ENCODE data around the gene MBD6. TPM values are rescaled to one million over a fixed set of nuclear protein-coding genes. Genes with fewer than 3 reads are reported as not detected.

The MBD6 gene
- total RNA-seq, 4 donors from 2014 or later, result 36.6 to 155 (median 51.0) TPM

DNA sequence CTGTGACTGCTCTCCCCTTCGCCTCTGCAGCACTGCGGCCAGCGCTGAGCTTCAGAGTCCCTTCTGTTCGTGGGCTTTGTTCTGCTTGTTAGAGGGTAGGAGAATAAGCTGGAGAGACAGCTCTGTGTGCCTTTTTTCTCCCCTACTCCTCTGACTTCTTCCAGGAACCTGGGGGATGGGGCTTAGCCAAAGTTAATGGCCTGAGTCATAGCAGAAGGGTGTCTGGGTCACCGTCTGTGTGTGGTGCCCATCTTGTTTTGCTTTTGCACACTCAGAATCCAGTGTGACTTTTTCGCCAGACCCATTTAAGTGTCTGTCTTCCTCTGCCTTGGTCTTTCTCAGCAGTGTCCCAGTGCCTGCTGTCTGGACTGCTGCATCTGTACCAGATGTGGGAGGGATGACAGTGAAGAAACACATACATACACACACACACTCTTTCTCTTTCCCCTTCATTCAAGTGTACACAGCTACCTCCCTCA is 30.2 kb downstream of the MBD6 start:
- no peak for TF ChIP-seq EP300 (IDR thresholded peaks at IDR 0.05; ENCODE audit: low read depth)
- TF ChIP-seq, protein P1, sequence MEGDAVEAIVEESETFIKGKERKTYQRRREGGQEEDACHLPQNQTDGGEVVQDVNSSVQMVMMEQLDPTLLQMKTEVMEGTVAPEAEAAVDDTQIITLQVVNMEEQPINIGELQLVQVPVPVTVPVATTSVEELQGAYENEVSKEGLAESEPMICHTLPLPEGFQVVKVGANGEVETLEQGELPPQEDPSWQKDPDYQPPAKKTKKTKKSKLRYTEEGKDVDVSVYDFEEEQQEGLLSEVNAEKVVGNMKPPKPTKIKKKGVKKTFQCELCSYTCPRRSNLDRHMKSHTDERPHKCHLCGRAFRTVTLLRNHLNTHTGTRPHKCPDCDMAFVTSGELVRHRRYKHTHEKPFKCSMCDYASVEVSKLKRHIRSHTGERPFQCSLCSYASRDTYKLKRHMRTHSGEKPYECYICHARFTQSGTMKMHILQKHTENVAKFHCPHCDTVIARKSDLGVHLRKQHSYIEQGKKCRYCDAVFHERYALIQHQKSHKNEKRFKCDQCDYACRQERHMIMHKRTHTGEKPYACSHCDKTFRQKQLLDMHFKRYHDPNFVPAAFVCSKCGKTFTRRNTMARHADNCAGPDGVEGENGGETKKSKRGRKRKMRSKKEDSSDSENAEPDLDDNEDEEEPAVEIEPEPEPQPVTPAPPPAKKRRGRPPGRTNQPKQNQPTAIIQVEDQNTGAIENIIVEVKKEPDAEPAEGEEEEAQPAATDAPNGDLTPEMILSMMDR (IDR thresholded peaks at IDR 0.05), result no peak
- TF ChIP-seq POLR2AphosphoS5 (IDR thresholded peaks at IDR 0.05), result no peak
- TF ChIP-seq POLR2A (IDR thresholded peaks at IDR 0.05), result no peak
- H3K4me1 ChIP-seq, result peaks cover 0 to 9% (median 9%) of the 10 kb centered on the region in 4 donors
- in situ Hi-C loops (cut with MboI; ENCODE audit: low pct_ligation_motif_present in 1 of 4, low pct_unique_long_range_greater_than_20kb in 1 of 4, low sequenced_read_pairs in 3 of 4) (no loop called here), intact Hi-C loops (cut with DNase I; ENCODE audit: low total_unique reads) (no loop called here)
- H3K27me3 ChIP-seq, result peaks cover 44% of the 10 kb centered on the region
- DNase-seq, result no peak
- no peaks in the 10 kb centered on the region for H3K36me3 ChIP-seq
- whole genome bisulfite sequencing, 2 donors (ENCODE audit: low coverage in 1 of 2), result 60 to 90% methylated on average over 2 to 6 of the region's 6 CpGs
- H3K4me3 ChIP-seq, result no peak overlapping the region
- no peak overlapping the region for H3K27ac ChIP-seq
- H3K9me3 ChIP-seq, result no peaks in the 10 kb centered on the region

DNA sequence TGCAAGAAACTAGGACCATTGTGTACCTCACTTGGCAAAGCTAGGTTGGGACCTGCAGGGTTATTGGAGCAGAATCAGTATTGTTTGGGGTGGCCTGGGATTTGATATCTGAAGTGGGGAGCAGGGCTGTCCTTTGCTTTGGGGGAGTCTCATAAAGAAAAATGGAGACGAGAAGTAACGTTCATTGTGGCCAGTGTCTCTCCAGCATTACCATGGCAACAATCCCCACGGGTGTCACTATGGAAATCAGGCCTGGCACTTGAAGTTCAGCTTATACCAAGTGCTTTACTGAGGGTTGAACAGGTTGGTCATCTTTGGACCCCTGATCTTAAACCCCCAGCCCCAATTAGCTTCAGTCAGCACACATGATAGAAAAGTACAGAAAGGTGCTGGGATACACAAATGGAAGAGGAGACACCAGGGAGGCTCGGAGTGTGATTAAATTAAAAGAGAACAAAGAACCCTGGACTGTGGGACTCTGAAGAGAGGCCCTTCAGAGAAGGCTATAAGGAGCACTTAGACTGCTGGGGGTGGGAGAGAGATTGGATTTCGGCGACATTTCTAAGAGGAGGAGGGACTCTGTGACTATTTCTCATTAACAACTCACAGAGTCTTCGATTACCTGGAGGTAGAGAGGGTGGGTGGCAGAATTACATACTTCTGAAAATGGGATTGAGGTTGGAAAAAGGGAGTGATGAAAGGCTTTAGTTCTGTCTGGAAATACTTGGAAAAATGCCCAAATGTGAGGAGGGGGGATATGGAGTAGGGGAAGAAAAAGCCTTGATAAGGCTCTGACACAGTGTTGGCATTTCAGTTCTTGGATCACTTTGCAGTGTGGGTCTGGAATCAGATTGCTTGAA is 30.9 kb downstream of the MBD6 start:
- TF ChIP-seq, protein P1 (IDR thresholded peaks at IDR 0.05), result no peak
- TF ChIP-seq POLR2AphosphoS5 (IDR thresholded peaks at IDR 0.05) (no peak), POLR2A (IDR thresholded peaks at IDR 0.05) (no peak), EP300 (IDR thresholded peaks at IDR 0.05; ENCODE audit: low read depth) (no peak)
- Histone ChIP-seq H3K27me3 (peaks cover 37% of the 10 kb centered on the region), H3K36me3 (no peaks in the 10 kb centered on the region), H3K27ac (no peak overlapping the region), H3K4me3 (no peak overlapping the region), H3K4me1 (peaks cover 0 to 9% (median 9%) of the 10 kb centered on the region in 4 donors), H3K9me3 (no peaks in the 10 kb centered on the region)
- in situ Hi-C loops (cut with MboI; ENCODE audit: low pct_ligation_motif_present in 1 of 4, low pct_unique_long_range_greater_than_20kb in 1 of 4, low sequenced_read_pairs in 3 of 4) (no loop called here), intact Hi-C loops (cut with DNase I; ENCODE audit: low total_unique reads) (no loop called here)
- WGBS, 2 donors (ENCODE audit: low coverage in 1 of 2), result 69 to 82% methylated on average over 4 to 7 of the region's 7 CpGs
- DNase-seq, result no peak

DNA sequence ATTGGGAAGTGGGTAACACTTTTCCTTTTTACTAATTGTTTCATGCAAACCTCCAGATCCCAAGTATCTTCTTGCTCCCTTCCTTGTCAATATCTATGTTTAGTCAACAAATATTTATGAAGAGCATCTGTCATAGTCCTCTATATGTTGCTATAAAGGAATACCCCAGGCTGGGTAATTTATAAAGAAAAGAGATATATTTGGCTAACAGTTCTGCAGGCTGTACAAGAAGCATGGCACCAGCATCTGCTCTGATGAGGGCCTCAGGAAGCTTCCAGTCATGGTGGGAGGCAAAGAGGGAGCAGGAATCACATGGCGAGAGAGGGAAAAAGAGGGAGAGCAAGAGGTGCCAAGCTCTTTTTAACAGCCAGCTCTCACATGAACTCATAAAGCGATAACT is 31.8 kb downstream of the MBD6 start:
- peaks cover 29% of the 10 kb centered on the region for H3K27me3 ChIP-seq
- no peaks in the 10 kb centered on the region for H3K36me3 ChIP-seq
- no peak for DNase-seq
- intact Hi-C loops (cut with DNase I; ENCODE audit: low total_unique reads), result no loop called here
- in situ Hi-C loops (cut with MboI; ENCODE audit: low pct_ligation_motif_present in 1 of 4, low pct_unique_long_range_greater_than_20kb in 1 of 4, low sequenced_read_pairs in 3 of 4), result no loop called here
- H3K9me3 ChIP-seq, result no peaks in the 10 kb centered on the region
- no peak overlapping the region for H3K4me3 ChIP-seq
- no peak overlapping the region for H3K27ac ChIP-seq
- H3K4me1 ChIP-seq, result peaks cover 0 to 9% (median 9%) of the 10 kb centered on the region in 4 donors
- 97 to 100% methylated on average over 1 to 2 of the region's 2 CpGs for WGBS, 2 donors (ENCODE audit: low coverage in 1 of 2)
- no peak for TF ChIP-seq EP300 (IDR thresholded peaks at IDR 0.05; ENCODE audit: low read depth)
- TF ChIP-seq POLR2AphosphoS5 (IDR thresholded peaks at IDR 0.05), result no peak
- TF ChIP-seq, protein P1 (IDR thresholded peaks at IDR 0.05), result no peak
- TF ChIP-seq POLR2A (IDR thresholded peaks at IDR 0.05), result no peak

DNA sequence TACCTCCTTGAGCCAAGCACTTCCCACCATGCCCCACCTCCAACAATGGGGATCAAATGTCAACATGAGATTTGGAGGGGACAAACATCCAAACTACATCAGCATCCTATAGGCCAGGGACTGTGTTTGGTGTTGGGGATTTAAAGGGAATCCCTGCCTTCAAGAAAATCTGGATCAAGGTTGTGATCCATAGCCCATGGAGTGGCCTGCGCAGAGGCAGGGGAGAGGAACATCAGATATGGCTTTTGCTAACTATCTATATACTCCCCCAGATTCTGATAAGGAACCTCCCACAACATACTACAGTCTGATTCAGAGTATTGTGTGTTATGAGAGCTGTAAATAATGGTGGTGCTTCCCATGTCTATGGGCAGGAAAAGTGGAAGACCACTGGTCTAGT is 32.3 kb downstream of the MBD6 start:
- Histone ChIP-seq H3K27me3 (peaks cover 24% of the 10 kb centered on the region), H3K4me1 (peaks cover 0 to 5% (median 4%) of the 10 kb centered on the region in 4 donors), H3K9me3 (no peaks in the 10 kb centered on the region), H3K27ac (no peak overlapping the region), H3K36me3 (no peaks in the 10 kb centered on the region), H3K4me3 (no peak overlapping the region)
- TF ChIP-seq EP300 (IDR thresholded peaks at IDR 0.05; ENCODE audit: low read depth) (no peak), POLR2AphosphoS5 (IDR thresholded peaks at IDR 0.05) (no peak), POLR2A (IDR thresholded peaks at IDR 0.05) (no peak)
- TF ChIP-seq, protein P1 (IDR thresholded peaks at IDR 0.05), result no peak
- 94% methylated on average over 1 of the region's 1 CpG; no CpG with 5 or more reads in 1 of the 2 donors for WGBS, 2 donors (ENCODE audit: low coverage in 1 of 2)
- DNase-seq, result no peak
- in situ Hi-C loops (cut with MboI; ENCODE audit: low pct_ligation_motif_present in 1 of 4, low pct_unique_long_range_greater_than_20kb in 1 of 4, low sequenced_read_pairs in 3 of 4) (no loop called here), intact Hi-C loops (cut with DNase I; ENCODE audit: low total_unique reads) (loop anchor here (5.0 kb wide), 1 partner anchor 117 kb away; no protein-coding TSS in a partner anchor)
